ENCODE data around the gene UGT1A7.

- TF ChIP-seq CTCF (IDR thresholded peaks at IDR 0.05; ENCODE audit: poor library complexity, severe bottlenecking) (no peak), EZH2 (IDR thresholded peaks at IDR 0.05; ENCODE audit: borderline replicate concordance, insufficient read depth, low read length, poor library complexity, severe bottlenecking) (no peak)
- TF ChIP-seq, protein P1, sequence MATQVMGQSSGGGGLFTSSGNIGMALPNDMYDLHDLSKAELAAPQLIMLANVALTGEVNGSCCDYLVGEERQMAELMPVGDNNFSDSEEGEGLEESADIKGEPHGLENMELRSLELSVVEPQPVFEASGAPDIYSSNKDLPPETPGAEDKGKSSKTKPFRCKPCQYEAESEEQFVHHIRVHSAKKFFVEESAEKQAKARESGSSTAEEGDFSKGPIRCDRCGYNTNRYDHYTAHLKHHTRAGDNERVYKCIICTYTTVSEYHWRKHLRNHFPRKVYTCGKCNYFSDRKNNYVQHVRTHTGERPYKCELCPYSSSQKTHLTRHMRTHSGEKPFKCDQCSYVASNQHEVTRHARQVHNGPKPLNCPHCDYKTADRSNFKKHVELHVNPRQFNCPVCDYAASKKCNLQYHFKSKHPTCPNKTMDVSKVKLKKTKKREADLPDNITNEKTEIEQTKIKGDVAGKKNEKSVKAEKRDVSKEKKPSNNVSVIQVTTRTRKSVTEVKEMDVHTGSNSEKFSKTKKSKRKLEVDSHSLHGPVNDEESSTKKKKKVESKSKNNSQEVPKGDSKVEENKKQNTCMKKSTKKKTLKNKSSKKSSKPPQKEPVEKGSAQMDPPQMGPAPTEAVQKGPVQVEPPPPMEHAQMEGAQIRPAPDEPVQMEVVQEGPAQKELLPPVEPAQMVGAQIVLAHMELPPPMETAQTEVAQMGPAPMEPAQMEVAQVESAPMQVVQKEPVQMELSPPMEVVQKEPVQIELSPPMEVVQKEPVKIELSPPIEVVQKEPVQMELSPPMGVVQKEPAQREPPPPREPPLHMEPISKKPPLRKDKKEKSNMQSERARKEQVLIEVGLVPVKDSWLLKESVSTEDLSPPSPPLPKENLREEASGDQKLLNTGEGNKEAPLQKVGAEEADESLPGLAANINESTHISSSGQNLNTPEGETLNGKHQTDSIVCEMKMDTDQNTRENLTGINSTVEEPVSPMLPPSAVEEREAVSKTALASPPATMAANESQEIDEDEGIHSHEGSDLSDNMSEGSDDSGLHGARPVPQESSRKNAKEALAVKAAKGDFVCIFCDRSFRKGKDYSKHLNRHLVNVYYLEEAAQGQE (IDR thresholded peaks at IDR 0.05; ENCODE audit: borderline replicate concordance), result no peak
Measured at GRCh38 chr2:233807966-233808935, 126.5 kb downstream of the UGT1A7 start.
